GM12874 (cell line): ENCODE data around the gene ANGPTL2.

Source experiments
- CTCF ChIP-seq: IDR thresholded peaks from 2 replicates; pipeline ENCODE4 v1.5.1; 2011; ENCODE audit warnings: low read depth, mild to moderate bottlenecking, control low read depth, low read length, moderate library complexity; ENCODE audit not compliant: insufficient read depth

The ANGPTL2 gene

DNA sequence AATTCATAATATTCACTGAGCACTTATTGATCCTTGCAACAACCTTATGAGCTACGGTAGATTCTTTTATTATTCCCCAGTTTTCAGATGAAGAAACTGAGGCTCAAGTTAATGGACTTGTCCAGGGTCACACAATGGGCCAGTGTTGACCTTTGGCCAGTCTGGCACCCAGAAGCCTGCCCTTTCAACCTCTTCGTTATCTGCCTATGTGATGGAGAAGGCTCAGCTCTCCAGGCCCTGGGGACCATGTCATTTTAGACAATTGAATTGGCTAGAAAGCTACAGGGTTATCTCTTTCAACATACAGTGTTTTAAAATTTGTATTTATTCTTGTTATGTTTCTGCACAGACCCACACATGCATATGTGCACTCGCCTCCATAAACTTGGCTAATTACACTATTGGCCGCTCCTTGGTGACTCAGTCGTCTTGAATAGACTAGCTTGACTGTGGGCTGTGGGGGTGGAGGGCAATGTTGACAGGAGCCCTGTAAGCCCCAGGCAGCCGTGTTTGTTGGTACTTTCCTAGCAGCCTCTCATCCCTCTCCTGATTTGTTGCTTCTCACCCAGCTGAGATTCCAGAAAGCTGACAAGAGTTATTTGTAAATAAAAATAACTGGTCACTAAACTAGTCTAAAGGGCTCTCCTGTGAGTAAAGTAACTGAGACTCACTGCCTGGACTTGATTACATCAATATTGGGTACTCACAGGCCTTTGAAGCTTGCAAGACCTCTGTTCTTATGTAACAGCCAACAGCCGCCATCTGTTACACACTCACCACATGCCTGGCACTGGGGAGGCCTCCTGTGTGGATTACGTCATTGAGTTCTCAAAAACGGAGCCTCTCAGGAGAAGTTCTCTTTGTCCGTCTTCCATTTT lies 8.5 kb upstream of the ANGPTL2 start:
- no peak for TF ChIP-seq CTCF

- no peak for TF ChIP-seq CTCF
These were observed 7.8 kb upstream of the ANGPTL2 start for GRCh38 chr9:127130235-127130634.

GRCh38 chr9:127129718-127130085 lies 7.3 kb upstream of the ANGPTL2 start:
- no peak for TF ChIP-seq CTCF

DNA sequence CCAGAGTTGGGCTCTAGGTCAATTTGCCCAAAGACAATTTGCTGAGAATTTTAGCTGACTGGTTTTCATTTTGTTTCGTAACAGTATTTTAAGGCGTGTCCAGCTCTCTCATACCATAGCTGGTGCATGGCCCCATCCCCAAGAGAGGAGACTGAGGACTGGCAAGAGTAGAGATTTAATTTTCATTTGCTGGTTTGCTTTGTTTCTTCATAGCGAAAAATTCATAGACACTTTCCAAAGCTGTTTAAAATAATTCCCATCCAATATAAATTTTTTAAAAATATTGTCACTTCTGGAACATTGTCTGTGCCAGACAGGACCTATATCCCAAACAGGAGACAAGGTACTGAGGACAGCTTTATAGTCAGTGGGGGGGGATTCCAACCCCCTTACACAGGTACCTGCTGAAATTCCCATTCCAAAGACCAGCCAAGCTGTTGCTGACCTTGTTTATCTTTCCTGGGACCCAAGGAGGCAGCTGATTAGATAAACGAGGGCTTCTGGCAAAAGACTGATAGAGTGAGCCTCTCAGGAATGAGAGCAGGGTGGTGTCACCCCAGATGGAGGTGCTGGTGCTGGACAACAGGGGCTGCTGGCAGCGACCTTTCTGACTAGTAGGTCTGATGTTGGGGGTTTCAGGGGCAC lies 6.8 kb upstream of the ANGPTL2 start:
- no peak for TF ChIP-seq CTCF

GRCh38 chr9:127128341-127129072 lies 6.1 kb upstream of the ANGPTL2 start:
- TF ChIP-seq CTCF = no peak

GRCh38 chr9:127126971-127127370 lies 4.5 kb upstream of the ANGPTL2 start:
- no peak for TF ChIP-seq CTCF

GRCh38 chr9:127124792-127125191 lies 2.4 kb upstream of the ANGPTL2 start:
- TF ChIP-seq CTCF = no peak
